Fibroblast of lung (primary cell): Measurements from ENCODE around the gene BAIAP2. TPM values are rescaled to one million over a fixed set of nuclear protein-coding genes. Genes with fewer than 3 reads are reported as not detected.

Experiments used
- DNase-seq, 2 donors: peaks; one replicate each; pipeline versions ENCODE4 v3.0.0 to v3.0.0-alpha.2; 2010; ENCODE audit warnings: low read depth in 2 of 2
- H2AFZ ChIP-seq: 2 replicates; pipeline ENCODE4 v1.5.1; 2012; ENCODE audit warnings: low read length, control low read depth, inconsistent platforms
- H3K27ac ChIP-seq: 2 replicates; pipeline ENCODE4 v1.5.1; 2011; ENCODE audit warnings: low read length, control low read depth; ENCODE audit not compliant: insufficient read depth
- H3K27me3 ChIP-seq: 2 replicates; pipeline ENCODE4 v1.5.1; 2011; ENCODE audit warnings: mild to moderate bottlenecking, low read length; ENCODE audit not compliant: control insufficient read depth, insufficient read depth
- H3K36me3 ChIP-seq: 2 replicates; pipeline ENCODE4 v1.5.1; 2011; ENCODE audit warnings: low read length; ENCODE audit not compliant: control insufficient read depth, insufficient read depth
- H3K4me1 ChIP-seq: 2 replicates; pipeline ENCODE4 v1.5.1; 2011; ENCODE audit warnings: low read length; ENCODE audit not compliant: control insufficient read depth, insufficient read depth; ENCODE audit errors: extremely low read depth
- H3K4me2 ChIP-seq: 2 replicates; pipeline ENCODE4 v1.5.1; 2011; ENCODE audit warnings: low read length, control low read depth; ENCODE audit not compliant: insufficient read depth; ENCODE audit errors: extremely low read depth
- H3K4me3 ChIP-seq, 4 experiments: fragments of 200-600 bp in 1 of 4; sonication (generic) in 1 of 4; replicated peaks in 1 of 4; 2 replicates each; pipeline ENCODE4 v1.5.1; 2011 to 2016; ENCODE audit warnings: low read length in 4 of 4, low read depth in 3 of 4, mild to moderate bottlenecking in 3 of 4, control low read depth in 2 of 4, inconsistent platforms in 1 of 4, mixed read lengths in 1 of 4; ENCODE audit not compliant: insufficient read depth in 1 of 4; ENCODE audit errors: control extremely low read depth in 1 of 4
- H3K79me2 ChIP-seq: 2 replicates; pipeline ENCODE4 v1.5.1; 2012; ENCODE audit warnings: mild to moderate bottlenecking, low read length, inconsistent platforms; ENCODE audit not compliant: control insufficient read depth, insufficient read depth
- H3K9ac ChIP-seq: 2 replicates; pipeline ENCODE4 v1.5.1; 2011; ENCODE audit warnings: mild to moderate bottlenecking, low read length, control low read depth; ENCODE audit not compliant: insufficient read depth
- H3K9me3 ChIP-seq: 2 replicates; pipeline ENCODE4 v1.5.1; 2012; ENCODE audit warnings: low read depth, low read length; ENCODE audit not compliant: control insufficient read depth, insufficient read depth
- H4K20me1 ChIP-seq: 2 replicates; pipeline ENCODE4 v1.5.1; 2011; ENCODE audit warnings: low read length; ENCODE audit not compliant: control insufficient read depth, insufficient read depth; ENCODE audit errors: extremely low read depth
- EZH2 ChIP-seq: IDR thresholded peaks from 2 replicates; pipeline ENCODE4 v1.5.1; 2012; ENCODE audit warnings: low read length, control low read depth, mild to moderate bottlenecking; ENCODE audit errors: missing control alignments
- polyA plus RNA-seq, 2 donors: library from polyadenylated mRNA; depleted of rRNA in 1 of 2; stranded (reverse) in 1 of 2; unstranded in 1 of 2; fragments of >200 nt; gene quantifications; 2 replicates each; pipeline ENCODE4 v1.2.1, GENCODE V29; 2011 to 2012; ENCODE audit warnings: missing spikeins in 1 of 2
- total RNA-seq: library from RNA; depleted of rRNA; stranded (reverse); fragments of >200 nt; gene quantifications from 2 replicates; pipeline ENCODE4 v1.2.1, GENCODE V29; 2014
- TF ChIP-seq, protein P1 (sequence below), 2 donors: IDR thresholded peaks in 1 of 2; conservative IDR thresholded peaks in 1 of 2; 1 replicate in 1 of 2; 2 replicates in 1 of 2; pipeline ENCODE4 v1.5.1; 2011 to 2012; ENCODE audit warnings: low read length in 2 of 2, control low read depth in 1 of 2, inconsistent platforms in 1 of 2, low read depth in 1 of 2, mild to moderate bottlenecking in 1 of 2

BAIAP2 gene
- total and polyA plus RNA-seq, 2 donors (not counting 1 experiment from before 2014, with no cell fraction given) = 6.0 to 13.4 TPM

DNA sequence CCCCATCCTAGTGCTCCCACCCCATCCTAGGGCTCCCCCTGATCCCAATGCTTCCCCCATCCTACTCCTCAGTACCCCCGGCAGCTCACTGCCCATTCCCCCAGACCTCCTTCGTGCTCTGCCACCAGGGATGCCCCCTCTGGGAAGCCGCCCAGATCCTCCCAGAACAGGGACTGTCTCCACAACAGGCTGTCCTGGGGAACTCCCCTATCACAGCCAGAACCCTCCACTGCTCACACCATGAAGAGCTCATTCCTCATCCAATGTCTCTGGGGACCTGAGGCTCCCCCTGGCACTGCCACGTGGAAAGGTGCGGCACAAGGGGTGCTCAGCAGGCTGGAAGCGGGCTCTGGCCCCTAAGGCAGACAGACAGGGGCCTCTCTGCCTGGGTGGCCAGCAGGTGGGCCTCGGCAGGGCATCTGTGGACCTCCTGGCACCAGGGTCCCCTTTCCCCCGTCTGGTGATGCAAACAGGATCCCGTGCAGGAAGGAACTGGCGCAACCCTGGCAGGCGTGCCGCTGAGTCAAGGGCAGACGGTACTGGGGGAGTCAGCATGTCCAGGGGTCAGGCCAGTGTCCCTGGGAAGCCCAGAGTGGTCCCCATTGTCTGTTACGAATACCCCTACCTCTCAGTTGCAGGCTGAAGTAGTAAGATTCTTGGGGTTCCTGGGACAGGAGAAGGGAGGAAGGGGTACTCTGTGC is 115.6 kb downstream of the BAIAP2 start:
- H3K27ac ChIP-seq = no peak overlapping the region
- H3K79me2 ChIP-seq = no peaks in the 10 kb centered on the region
- DNase-seq = no peak
- H3K9ac ChIP-seq = no peak overlapping the region
- H3K36me3 ChIP-seq = no peaks in the 10 kb centered on the region
- no peaks in the 10 kb centered on the region for H3K4me1 ChIP-seq
- TF ChIP-seq EZH2 = no peak
- TF ChIP-seq, protein P1, sequence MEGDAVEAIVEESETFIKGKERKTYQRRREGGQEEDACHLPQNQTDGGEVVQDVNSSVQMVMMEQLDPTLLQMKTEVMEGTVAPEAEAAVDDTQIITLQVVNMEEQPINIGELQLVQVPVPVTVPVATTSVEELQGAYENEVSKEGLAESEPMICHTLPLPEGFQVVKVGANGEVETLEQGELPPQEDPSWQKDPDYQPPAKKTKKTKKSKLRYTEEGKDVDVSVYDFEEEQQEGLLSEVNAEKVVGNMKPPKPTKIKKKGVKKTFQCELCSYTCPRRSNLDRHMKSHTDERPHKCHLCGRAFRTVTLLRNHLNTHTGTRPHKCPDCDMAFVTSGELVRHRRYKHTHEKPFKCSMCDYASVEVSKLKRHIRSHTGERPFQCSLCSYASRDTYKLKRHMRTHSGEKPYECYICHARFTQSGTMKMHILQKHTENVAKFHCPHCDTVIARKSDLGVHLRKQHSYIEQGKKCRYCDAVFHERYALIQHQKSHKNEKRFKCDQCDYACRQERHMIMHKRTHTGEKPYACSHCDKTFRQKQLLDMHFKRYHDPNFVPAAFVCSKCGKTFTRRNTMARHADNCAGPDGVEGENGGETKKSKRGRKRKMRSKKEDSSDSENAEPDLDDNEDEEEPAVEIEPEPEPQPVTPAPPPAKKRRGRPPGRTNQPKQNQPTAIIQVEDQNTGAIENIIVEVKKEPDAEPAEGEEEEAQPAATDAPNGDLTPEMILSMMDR (conservative IDR thresholded peaks at IDR 0.05 in 1 of 2, IDR thresholded peaks at IDR 0.05 in 1 of 2; ENCODE audit: low read depth in 1 of 2, low read length in 2 of 2) = no peak
- no peaks in the 10 kb centered on the region for H3K27me3 ChIP-seq
- no peaks in the 10 kb centered on the region for H4K20me1 ChIP-seq
- H3K4me3 ChIP-seq = no peak overlapping the region
- no peak overlapping the region for H3K4me2 ChIP-seq
- H2AFZ ChIP-seq = no peak overlapping the region
- no peaks in the 10 kb centered on the region for H3K9me3 ChIP-seq

DNA sequence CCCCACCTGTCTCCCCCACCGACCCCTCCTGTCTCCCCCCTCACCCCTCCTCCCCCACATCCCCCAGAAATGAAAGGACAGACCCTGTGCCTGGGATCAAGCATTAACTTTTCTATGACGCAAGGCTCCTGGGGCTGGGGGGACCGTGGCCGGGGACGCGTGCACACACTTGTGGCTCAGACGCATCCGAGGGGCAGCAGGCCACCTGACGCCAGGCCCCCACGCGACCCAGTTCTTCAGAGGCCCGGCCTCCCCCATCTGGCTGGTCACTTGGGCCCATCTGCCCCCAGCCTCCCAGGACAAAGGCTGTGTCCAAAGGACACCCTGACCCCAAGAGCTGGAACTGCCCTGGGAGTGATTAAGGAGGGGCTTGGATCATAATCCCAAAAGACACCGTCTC is 116.3 kb downstream of the BAIAP2 start:
- no peaks in the 10 kb centered on the region for H3K4me1 ChIP-seq
- H3K9ac ChIP-seq = no peak overlapping the region
- H3K79me2 ChIP-seq = no peaks in the 10 kb centered on the region
- no peak overlapping the region for H3K4me3 ChIP-seq
- no peaks in the 10 kb centered on the region for H3K9me3 ChIP-seq
- no peak for DNase-seq
- H3K36me3 ChIP-seq = no peaks in the 10 kb centered on the region
- H4K20me1 ChIP-seq = no peaks in the 10 kb centered on the region
- H3K27me3 ChIP-seq = no peaks in the 10 kb centered on the region
- no peak overlapping the region for H2AFZ ChIP-seq
- no peak overlapping the region for H3K4me2 ChIP-seq
- no peak overlapping the region for H3K27ac ChIP-seq
- TF ChIP-seq EZH2 = no peak
- TF ChIP-seq, protein P1 (conservative IDR thresholded peaks at IDR 0.05 in 1 of 2, IDR thresholded peaks at IDR 0.05 in 1 of 2; ENCODE audit: low read depth in 1 of 2, low read length in 2 of 2) = no peak

DNA sequence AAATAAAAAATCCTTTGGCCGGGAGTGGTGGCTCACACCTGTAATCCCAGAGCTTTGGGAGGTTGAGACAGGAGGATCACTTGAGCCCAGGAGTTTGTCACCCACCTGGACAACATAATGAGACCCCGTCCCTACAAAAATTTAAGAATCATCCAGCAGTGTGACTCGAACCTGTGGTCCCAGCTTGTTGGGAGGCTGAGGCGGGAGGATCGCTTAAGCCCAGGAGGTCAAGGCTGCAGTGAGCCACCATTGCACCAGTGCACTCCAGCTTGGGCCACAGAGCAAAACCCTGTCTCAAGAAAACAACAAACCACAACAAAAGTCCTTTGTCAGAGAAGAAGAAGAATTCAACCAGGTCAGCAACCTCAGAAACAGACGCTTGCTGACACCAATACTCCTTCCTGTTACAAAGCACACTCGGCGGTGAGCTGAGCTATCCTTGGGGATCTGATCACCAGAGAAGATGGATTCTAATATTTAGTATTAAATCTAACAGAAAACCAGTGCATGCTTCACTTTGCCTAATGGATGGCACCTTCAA is 117.4 kb downstream of the BAIAP2 start:
- Histone ChIP-seq H3K36me3 (no peaks in the 10 kb centered on the region), H3K4me3 (no peak overlapping the region)
- no peak for DNase-seq

More for the DNA sequence above, 117.4 kb downstream of the BAIAP2 start:
- Histone ChIP-seq H3K79me2 (no peaks in the 10 kb centered on the region), H3K27me3 (no peaks in the 10 kb centered on the region), H3K9me3 (no peaks in the 10 kb centered on the region), H3K27ac (no peak overlapping the region), H2AFZ (no peak overlapping the region), H3K9ac (no peak overlapping the region), H3K4me1 (no peaks in the 10 kb centered on the region), H3K4me2 (no peak overlapping the region), H4K20me1 (no peaks in the 10 kb centered on the region)
- TF ChIP-seq, protein P1 (conservative IDR thresholded peaks at IDR 0.05 in 1 of 2, IDR thresholded peaks at IDR 0.05 in 1 of 2; ENCODE audit: low read depth in 1 of 2, low read length in 2 of 2) = no peak
- TF ChIP-seq EZH2 = no peak
